HepG2 (cell line): Measurements from ENCODE around the gene WDR59. TPM values are rescaled to one million over a fixed set of nuclear protein-coding genes. Genes with fewer than 3 reads are reported as not detected.

Experiments used
- ARNT2 ChIP-seq: sonication (generic); formaldehyde crosslinking; IDR thresholded peaks from 2 replicates; pipeline ENCODE4 v1.8.0; 2022; ENCODE audit warnings: mild to moderate bottlenecking, low read depth, missing genetic modification reagents, moderate library complexity
- DRAP1 ChIP-seq: IDR thresholded peaks from 2 replicates; pipeline ENCODE4 v1.6.1; 2016; ENCODE audit warnings: missing genetic modification reagents, missing compliant biosample characterization
- MED1 ChIP-seq: sonication (generic); formaldehyde crosslinking; IDR thresholded peaks from 2 replicates; pipeline ENCODE4 v1.4.0; 2020; ENCODE audit warnings: missing genetic modification reagents
- TFDP2 ChIP-seq: sonication (generic); formaldehyde crosslinking; IDR thresholded peaks from 2 replicates; pipeline ENCODE4 v1.4.0; 2020; ENCODE audit warnings: missing genetic modification reagents
- ZBTB39 ChIP-seq: sonication (generic); formaldehyde crosslinking; IDR thresholded peaks from 2 replicates; pipeline ENCODE4 v1.5.0; 2020; ENCODE audit warnings: missing genetic modification reagents
- ZNF569 ChIP-seq: sonication (generic); formaldehyde crosslinking; IDR thresholded peaks from 2 replicates; pipeline ENCODE4 v1.5.0; 2020; ENCODE audit warnings: mild to moderate bottlenecking, missing genetic modification reagents, moderate library complexity, borderline replicate concordance
- ZUFSP ChIP-seq: sonication (generic); formaldehyde crosslinking; IDR thresholded peaks from 2 replicates; pipeline ENCODE4 v1.9.0; 2021; ENCODE audit warnings: missing genetic modification reagents, mild to moderate bottlenecking, borderline replicate concordance
- polyA plus RNA-seq, 8 experiments: library from polyadenylated mRNA; depleted of rRNA in 3 of 8; stranded (reverse) in 7 of 8; unstranded in 1 of 8; fragments of >200 nt; fragmentation: Illumina TruSeq in 4 of 8; extraction: Trizol in 4 of 8; gene quantifications; 2 replicates each; pipeline versions ENCODE4 v1.2.1 to v1.2.3, GENCODE V29; 2011 to 2016; ENCODE audit warnings: low read depth in 4 of 8, missing spikeins in 1 of 8, mixed read lengths in 1 of 8; ENCODE audit not compliant: insufficient read depth in 1 of 8
- total RNA-seq, 5 experiments: library from RNA; depleted of rRNA; stranded (reverse); fragments of >200 nt; fragmentation: Illumina TruSeq; extraction: Trizol; gene quantifications; 2 replicates each; pipeline ENCODE4 v1.2.3, GENCODE V29; 2016; ENCODE audit warnings: low read depth in 1 of 5

The WDR59 gene
- total and polyA plus RNA-seq, 2 of the 13 experiments (the other 11 are each of a cell fraction or from before 2014, with no cell fraction given), result 65.2 to 306 TPM

- no peak for TF ChIP-seq ZUFSP (CRISPR knock-in tag)
- TF ChIP-seq ZNF569 (CRISPR knock-in tag), result no peak
- TF ChIP-seq ARNT2 (CRISPR knock-in tag), result no peak
- TF ChIP-seq TFDP2 (CRISPR knock-in tag), result peak; percentile 60
- no peak for TF ChIP-seq DRAP1
- TF ChIP-seq ZBTB39, result no peak
- TF ChIP-seq MED1 (CRISPR knock-in tag), result no peak
These were observed 62.5 kb downstream of the WDR59 start (continued) for GRCh38 chr16:74922150-74923138.
